ENCODE data around the gene KDM2A. TPM values are rescaled to one million over a fixed set of nuclear protein-coding genes. Genes with fewer than 3 reads are reported as not detected.
A peak's percentile ranks its signal among the peaks of the same experiment; 100 is the strongest.

Gene KDM2A
- total RNA-seq, 4 donors from 2014 or later = 64.5 to 84.0 (median 70.3) TPM

DNA sequence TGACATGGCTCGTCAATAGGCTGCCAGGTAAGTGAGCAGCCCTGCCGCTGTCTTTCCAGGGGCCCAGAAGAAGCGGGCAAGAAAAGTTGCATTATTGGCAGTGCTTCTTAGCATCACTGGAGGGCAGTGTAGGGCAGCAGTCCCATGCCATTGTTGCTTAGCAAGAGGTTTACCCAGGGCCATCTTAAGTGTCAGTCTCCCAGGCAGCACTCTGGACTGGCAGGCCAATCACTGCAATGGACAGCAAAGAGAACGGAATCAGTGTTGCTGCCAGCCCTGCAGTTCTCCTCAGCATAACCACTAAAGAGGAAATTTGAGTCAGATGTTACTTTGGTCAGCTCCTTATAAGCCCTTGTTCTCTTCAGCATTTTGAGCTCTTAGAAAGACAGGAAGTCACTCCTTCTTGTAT is 133.8 kb downstream of the KDM2A start:
- H3K4me3 ChIP-seq (ENCODE audit: low read depth, poor library complexity, severe bottlenecking) = no peak overlapping the region
- 47 to 53% methylated on average over 4 of the region's 4 CpGs for WGBS, 2 donors
- intact Hi-C loops (cut with DNase I; ENCODE audit: low total_unique reads) = no loop called here
- peak in 1 of 2 donors; percentile 84 for DNase-seq (ENCODE audit: low spot score in 2 of 2)
- no peak for TF ChIP-seq POLR2A (IDR thresholded peaks at IDR 0.05)
- TF ChIP-seq, protein P1, sequence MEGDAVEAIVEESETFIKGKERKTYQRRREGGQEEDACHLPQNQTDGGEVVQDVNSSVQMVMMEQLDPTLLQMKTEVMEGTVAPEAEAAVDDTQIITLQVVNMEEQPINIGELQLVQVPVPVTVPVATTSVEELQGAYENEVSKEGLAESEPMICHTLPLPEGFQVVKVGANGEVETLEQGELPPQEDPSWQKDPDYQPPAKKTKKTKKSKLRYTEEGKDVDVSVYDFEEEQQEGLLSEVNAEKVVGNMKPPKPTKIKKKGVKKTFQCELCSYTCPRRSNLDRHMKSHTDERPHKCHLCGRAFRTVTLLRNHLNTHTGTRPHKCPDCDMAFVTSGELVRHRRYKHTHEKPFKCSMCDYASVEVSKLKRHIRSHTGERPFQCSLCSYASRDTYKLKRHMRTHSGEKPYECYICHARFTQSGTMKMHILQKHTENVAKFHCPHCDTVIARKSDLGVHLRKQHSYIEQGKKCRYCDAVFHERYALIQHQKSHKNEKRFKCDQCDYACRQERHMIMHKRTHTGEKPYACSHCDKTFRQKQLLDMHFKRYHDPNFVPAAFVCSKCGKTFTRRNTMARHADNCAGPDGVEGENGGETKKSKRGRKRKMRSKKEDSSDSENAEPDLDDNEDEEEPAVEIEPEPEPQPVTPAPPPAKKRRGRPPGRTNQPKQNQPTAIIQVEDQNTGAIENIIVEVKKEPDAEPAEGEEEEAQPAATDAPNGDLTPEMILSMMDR (IDR thresholded peaks at IDR 0.05) = no peak

DNA sequence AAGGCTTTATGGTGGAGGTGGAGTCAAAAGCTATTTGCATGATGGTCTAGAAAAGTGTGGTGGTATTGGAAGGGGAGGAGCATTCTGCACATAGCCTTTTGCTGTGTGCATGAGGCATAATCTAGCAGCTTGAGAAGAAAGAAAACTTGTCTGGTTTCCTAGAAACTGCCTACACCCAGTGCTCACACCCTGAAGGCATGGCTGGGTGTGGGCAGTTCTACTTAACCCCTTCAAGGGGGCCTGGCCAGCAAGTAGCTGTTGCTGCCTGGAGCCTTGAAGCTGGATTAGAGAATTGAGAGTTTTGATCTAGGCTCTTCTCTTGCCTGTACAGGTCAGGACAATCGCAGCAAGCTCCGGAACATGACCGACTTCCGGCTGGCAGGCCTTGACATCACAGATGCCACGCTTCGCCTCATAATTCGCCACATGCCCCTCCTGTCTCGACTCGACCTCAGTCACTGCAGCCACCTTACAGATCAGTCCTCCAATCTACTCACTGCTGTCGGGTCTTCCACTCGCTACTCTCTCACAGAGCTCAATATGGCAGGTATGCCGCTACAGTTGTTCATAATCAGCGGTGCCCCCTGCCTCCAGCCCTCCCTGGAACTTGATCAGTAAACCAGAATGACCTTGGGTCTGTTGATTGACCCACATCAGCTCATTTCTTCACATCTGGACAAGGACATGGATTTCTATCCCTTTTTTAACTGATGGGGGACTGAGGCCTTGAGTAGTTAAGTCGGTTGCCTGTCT is 135.0 kb downstream of the KDM2A start:
- TF ChIP-seq, protein P1 (IDR thresholded peaks at IDR 0.05) = no peak
- no peak for TF ChIP-seq POLR2A (IDR thresholded peaks at IDR 0.05)
- DNase-seq (ENCODE audit: low spot score in 2 of 2) = peak in 1 of 2 donors; percentile 79
- no peak overlapping the region for H3K4me3 ChIP-seq (ENCODE audit: low read depth, poor library complexity, severe bottlenecking)
- intact Hi-C loops (cut with DNase I; ENCODE audit: low total_unique reads) = no loop called here
- 61 to 64% methylated on average over 14 of the region's 14 CpGs for WGBS, 2 donors

DNA sequence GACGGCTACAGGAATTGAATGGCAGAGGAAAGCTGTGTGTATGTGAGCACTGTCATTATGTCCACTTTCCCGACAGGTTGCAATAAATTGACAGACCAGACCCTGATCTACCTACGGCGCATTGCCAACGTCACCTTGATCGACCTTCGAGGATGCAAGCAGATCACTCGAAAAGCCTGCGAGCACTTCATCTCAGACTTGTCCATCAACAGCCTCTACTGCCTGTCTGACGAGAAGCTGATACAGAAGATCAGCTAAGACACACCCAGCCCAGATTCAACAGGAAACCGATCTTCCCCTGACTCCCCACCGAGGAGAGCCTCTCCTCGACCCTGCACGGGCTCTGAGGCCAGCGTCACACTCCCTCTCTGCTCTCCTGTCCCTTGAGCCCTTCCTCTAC is 135.7 kb downstream of the KDM2A start:
- intact Hi-C loops (cut with DNase I; ENCODE audit: low total_unique reads) = no loop called here
- WGBS, 2 donors = 50 to 63% methylated on average over 15 of the region's 15 CpGs
- peak in 1 of 2 donors; percentile 46 for DNase-seq (ENCODE audit: low spot score in 2 of 2)
- H3K4me3 ChIP-seq (ENCODE audit: low read depth, poor library complexity, severe bottlenecking) = no peak overlapping the region
- TF ChIP-seq, protein P1 (IDR thresholded peaks at IDR 0.05) = no peak
- no peak for TF ChIP-seq POLR2A (IDR thresholded peaks at IDR 0.05)

DNA sequence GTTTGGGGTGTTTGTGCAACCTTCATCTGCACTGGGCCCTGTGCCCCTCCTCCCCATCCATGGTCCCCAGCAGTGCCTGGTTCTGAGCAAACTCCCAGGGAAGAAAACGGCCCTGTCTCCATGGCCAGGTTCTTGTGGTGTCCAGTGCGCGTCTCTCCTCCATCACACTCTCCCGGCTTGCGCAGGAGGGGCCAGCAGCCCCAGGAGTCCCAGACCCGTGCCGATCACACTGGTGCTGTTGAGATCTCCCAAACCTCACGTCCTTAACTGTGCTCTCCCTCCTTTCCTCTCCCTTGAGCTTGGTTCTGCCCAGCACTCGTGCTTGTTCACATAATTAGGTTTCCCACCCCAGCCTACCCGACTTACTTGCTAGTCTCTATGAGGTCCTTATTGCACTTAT is 136.3 kb downstream of the KDM2A start:
- DNase-seq (ENCODE audit: low spot score in 2 of 2) = peak in 1 of 2 donors; percentile 82
- H3K4me3 ChIP-seq (ENCODE audit: low read depth, poor library complexity, severe bottlenecking) = no peak overlapping the region
- 76 to 81% methylated on average over 10 of the region's 10 CpGs for WGBS, 2 donors
- intact Hi-C loops (cut with DNase I; ENCODE audit: low total_unique reads) = no loop called here
- TF ChIP-seq, protein P1 (IDR thresholded peaks at IDR 0.05) = no peak
- no peak for TF ChIP-seq POLR2A (IDR thresholded peaks at IDR 0.05)

DNA sequence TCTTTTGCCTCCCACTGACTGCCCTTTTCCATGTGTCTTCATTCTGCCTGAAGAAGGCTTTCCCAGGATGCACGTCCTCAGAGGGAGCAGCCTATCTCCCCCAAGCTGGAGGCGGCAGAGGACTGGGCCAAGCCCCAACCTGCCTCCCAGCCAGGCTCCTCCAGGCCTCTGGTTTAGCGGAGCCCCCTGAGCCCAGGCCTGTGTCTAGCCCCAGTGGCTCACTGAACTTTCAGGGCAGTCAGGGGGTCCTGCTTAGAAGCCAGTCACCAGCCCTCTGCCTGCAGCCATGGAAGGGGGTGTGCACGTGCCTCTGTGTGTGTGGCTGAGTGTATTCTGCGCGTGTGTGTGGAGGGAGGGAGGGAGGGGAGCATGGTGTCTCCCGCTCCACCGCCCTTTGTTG is 136.8 kb downstream of the KDM2A start:
- no peak overlapping the region for H3K4me3 ChIP-seq (ENCODE audit: low read depth, poor library complexity, severe bottlenecking)

More for the DNA sequence above, 136.8 kb downstream of the KDM2A start:
- 66 to 81% methylated on average over 8 of the region's 8 CpGs for whole genome bisulfite sequencing, 2 donors
- TF ChIP-seq, protein P1 (IDR thresholded peaks at IDR 0.05) = no peak
- no peak for TF ChIP-seq POLR2A (IDR thresholded peaks at IDR 0.05)
- no peak for DNase-seq (ENCODE audit: low spot score in 2 of 2)
- intact Hi-C loops (cut with DNase I; ENCODE audit: low total_unique reads) = no loop called here

All from lower leg skin (tissue), 4 donors.